NCI-H1105 (cell line): ENCODE data around the gene CPA1.

Source experiments
- DNase-seq: peaks from one replicate; lab custom pipeline; 2025; lab: John Stamatoyannopoulos, UW

The CPA1 gene

DNA sequence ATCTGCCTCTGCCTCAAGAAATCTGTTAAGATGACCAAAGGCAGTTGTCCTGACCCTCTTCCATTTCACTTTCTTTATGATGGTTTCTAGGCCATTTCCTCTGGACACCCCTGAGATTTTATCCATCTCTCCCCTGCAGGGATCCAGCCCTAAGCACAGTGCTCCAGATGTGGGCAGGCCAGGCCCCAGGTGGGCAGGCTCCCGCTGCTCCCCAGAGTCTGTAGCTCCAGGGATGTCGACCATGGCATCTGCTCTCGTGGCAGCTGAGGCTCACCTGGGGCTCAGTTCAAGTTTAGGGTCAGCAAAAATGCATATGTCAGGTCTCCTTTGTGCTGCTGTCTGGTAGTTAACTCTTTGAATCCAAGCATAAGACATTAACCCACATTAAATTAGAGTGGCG lies 48.7 kb downstream of the CPA1 start:
- no peak for DNase-seq

DNA sequence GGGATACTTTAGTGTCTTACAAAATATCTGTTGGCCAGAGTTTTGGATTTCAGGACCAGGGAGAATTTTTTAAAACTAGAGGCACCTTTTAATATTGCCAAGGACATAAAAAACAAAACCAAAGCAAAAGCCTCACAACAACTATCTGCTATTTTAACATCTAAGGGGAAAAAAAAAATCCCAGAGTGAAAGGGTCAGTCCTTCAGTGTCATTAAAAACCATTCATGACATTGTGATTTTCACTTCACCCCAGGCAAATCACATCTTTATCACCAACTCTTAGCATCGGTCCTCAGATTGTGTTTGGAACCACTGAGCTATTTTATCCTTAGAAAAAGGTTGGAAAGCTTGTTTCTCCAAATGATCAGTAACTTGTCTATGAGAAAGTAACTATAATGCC lies 49.8 kb downstream of the CPA1 start:
- DNase-seq = no peak

DNA sequence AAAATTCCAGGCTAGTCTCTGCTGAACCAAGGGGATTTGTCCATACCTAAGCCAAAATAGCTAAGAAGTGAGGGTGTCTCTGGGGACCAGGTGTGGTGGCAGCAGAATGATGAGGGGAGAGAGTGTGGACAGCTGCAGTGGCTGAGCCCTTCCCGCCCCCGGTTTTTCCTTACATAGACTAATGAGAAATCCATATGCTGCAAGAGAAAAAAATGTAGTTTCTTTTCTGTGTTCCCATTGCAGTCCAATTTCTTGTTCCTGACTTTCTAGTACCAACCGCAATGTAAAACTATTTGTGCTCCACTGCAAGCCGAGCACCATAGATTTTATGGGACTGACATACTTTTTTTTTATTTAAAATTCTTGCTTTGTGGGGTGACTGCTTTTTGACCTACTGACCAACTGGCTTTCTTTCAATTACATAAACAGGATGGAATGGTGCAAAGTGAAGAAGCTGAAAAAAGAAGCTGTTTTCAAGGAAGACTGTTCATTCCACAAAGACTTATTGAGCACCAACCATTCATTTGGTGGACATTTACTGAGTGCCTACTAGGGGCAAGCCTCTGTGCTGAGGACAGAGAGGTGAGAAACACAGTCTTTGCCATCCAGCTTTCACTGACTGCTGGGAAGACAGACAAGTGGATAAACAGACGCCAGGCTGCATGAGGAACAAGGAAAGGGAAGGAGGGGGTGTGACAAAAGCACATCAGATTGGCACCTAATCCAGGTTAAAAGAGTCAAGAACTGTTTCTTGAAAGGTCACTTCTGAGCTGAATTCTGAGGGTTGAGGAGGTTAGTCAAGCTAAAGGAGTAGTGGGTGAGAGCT lies 50.8 kb downstream of the CPA1 start:
- no peak for DNase-seq

DNA sequence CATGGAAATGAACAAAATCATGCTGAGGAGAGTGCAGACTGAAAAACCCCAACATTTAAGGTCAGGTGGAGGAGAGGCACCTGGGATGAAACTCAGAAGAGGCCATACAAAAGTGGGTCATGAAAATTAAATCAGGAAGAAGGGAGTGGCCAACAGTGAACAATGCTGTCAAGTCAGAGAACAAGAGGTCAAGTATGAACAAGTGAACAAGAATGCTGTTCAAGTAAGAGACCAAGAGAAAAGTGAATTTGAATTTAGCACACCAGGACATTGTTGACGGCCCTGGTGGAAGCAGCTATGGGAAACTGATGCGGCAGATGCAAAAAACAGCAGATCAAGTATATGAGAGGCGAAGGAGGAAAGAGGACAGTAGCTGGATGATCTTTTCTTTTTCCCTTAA lies 52.6 kb downstream of the CPA1 start:
- no peak for DNase-seq

DNA sequence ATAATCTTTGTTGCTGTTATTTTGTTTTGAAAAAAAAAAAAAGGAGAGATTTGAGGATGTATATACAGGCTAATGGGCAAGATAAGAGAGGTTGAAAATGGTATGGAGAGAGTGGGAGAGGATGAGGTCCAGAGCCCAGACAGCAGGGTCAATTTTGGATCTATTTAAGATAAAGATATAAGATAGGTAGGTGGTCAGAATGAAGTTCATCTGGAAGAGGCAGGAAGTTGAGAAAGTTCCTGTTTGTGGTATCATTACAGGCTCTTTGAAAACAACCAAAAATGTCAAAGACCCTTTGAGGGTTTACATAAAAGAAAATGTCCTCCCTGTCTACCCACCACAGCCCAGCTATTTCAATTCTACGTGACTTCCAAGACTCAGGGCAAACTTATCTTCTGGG lies 53.0 kb downstream of the CPA1 start:
- DNase-seq = no peak

DNA sequence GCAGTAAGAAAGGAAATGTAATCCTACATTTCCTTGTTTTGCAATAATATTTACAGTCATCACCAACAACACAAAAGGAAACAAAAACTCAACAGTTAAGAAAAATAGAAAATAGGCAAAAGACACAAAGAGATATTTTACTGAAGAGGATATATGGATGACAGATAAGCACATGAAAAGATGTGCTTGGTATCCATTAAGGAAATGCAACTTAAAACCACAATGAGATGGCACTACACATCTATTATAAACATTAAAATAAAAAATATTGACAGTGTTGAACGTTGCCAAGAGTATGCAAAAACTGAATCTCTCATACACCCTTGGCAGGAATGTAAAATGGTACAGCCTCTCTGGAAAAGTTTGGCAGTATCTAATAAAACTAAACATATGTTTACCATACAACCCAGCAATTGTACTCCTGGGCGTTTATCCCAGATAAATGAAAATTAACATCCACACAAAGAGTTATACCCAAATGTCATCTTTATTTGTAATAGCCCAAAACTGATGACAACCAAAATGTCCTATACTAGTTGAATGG lies 55.1 kb downstream of the CPA1 start:
- no peak for DNase-seq

DNA sequence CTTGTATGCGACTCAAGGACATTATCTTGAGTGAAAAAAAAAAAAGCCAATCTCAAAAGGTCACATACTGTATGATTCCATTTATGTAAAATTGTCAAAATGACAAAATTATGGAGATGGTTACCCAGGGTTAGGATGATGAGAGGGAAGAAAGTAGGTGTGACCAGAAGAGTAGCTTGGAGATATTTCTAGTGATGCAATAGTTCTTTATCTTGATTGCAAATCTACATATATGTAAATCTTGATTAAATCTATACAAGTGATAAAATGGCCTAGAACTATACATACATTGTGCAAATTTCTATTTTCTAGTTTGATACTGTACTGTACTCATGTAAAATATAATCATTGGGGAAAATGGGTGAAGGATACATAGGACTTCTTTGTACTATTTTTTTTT lies 56.0 kb downstream of the CPA1 start:
- no peak for DNase-seq
